H1 (cell line): ENCODE results near the gene CACNA1D. TPM values are rescaled to one million over a fixed set of nuclear protein-coding genes. Genes with fewer than 3 reads are reported as not detected.

Experiments
- CTCF ChIA-PET: fragments of 300-600 bp; sonication (Branson Sonifier 250); formaldehyde crosslinking; loops from one replicate; lab custom pipeline; 2021; ENCODE audit not compliant: partially characterized antibody; lab: Charles Lee
- POLR2A ChIA-PET: fragments of 300-600 bp; sonication (Branson Sonifier 250); formaldehyde crosslinking; loops from one replicate; lab custom pipeline; 2021; ENCODE audit warnings: inconsistent platforms; ENCODE audit not compliant: partially characterized antibody; lab: Charles Lee
- DNase-seq, 2 experiments: peaks; one replicate each; pipeline versions ENCODE4 v3.0.0 to v3.0.0-alpha.2; 2010 to 2022; ENCODE audit warnings: low spot score in 2 of 2, low read depth in 1 of 2, mixed read lengths in 1 of 2
- FAIRE-seq: peaks from 2 replicates; lab custom pipeline; 2011; peaks lifted over from hg19 to GRCh38; lab: Jason Lieb, UNC
- H2AFZ ChIP-seq: 2 replicates; pipeline ENCODE4 v1.8.1; 2012; ENCODE audit warnings: low read length, inconsistent platforms
- H2AK5ac ChIP-seq: 2 replicates; pipeline ENCODE4 v1.6.1; 2013; ENCODE audit warnings: low read depth, low read length
- H2BK120ac ChIP-seq: replicated peaks from 2 replicates; pipeline ENCODE3; 2013; ENCODE audit warnings: low read depth, low read length, inconsistent platforms
- H2BK12ac ChIP-seq: 2 replicates; pipeline ENCODE4 v1.6.1; 2013; ENCODE audit warnings: low read depth, low read length
- H2BK15ac ChIP-seq: 2 replicates; pipeline ENCODE4 v1.6.1; 2013; ENCODE audit warnings: low read length
- H2BK20ac ChIP-seq: 2 replicates; pipeline ENCODE4 v1.6.1; 2013; ENCODE audit warnings: low read length
- H2BK5ac ChIP-seq: 2 replicates; pipeline ENCODE4 v1.6.1; 2013; ENCODE audit warnings: low read depth, low read length
- H3K14ac ChIP-seq: 2 replicates; pipeline ENCODE4 v1.6.1; 2013; ENCODE audit warnings: inconsistent platforms; ENCODE audit not compliant: insufficient read length
- H3K18ac ChIP-seq: 2 replicates; pipeline ENCODE4 v1.6.1; 2013; ENCODE audit warnings: low read length; ENCODE audit errors: extremely low read depth
- H3K23ac ChIP-seq: 2 replicates; pipeline ENCODE4 v1.6.1; 2013; ENCODE audit warnings: inconsistent platforms; ENCODE audit not compliant: insufficient read length
- H3K23me2 ChIP-seq: 2 replicates; pipeline ENCODE4 v1.6.1; 2013; ENCODE audit warnings: low read depth, low read length
- H3K27ac ChIP-seq: 2 replicates; pipeline ENCODE4 v1.6.1; 2011; ENCODE audit warnings: low read depth, low read length, inconsistent platforms
- H3K27me3 ChIP-seq, 4 experiments: replicated peaks in 1 of 4; 1 replicate in 1 of 4; 2 replicates in 3 of 4; pipeline versions ENCODE4 v1.6.1 to v1.8.1; 2011 to 2013; ENCODE audit warnings: low read length in 3 of 4, mild to moderate bottlenecking in 3 of 4, inconsistent platforms in 2 of 4, mixed read lengths in 2 of 4, moderate library complexity in 1 of 4; ENCODE audit not compliant: control insufficient read depth in 3 of 4, insufficient read depth in 3 of 4; ENCODE audit errors: extremely low read depth in 1 of 4
- H3K36me3 ChIP-seq, 4 experiments: 2 replicates each; pipeline versions ENCODE4 v1.6.1 to v1.8.1; 2011 to 2013; ENCODE audit warnings: mild to moderate bottlenecking in 4 of 4, low read length in 3 of 4, moderate library complexity in 2 of 4, control low read depth in 1 of 4, inconsistent platforms in 1 of 4; ENCODE audit not compliant: insufficient read depth in 4 of 4, control insufficient read depth in 2 of 4
- H3K4ac ChIP-seq: replicated peaks from 2 replicates; pipeline ENCODE3; 2013; ENCODE audit warnings: low read length, low read depth, mixed read lengths, inconsistent platforms; ENCODE audit not compliant: insufficient read length
- H3K4me1 ChIP-seq, 4 experiments: replicated peaks in 1 of 4; 1 replicate in 1 of 4; 2 replicates in 3 of 4; pipeline versions ENCODE4 v1.6.1 to v1.8.1; 2011 to 2013; ENCODE audit warnings: low read length in 3 of 4, inconsistent platforms in 2 of 4, mixed read lengths in 1 of 4; ENCODE audit not compliant: insufficient read depth in 4 of 4, control insufficient read depth in 3 of 4
- H3K4me2 ChIP-seq, 2 experiments: 2 replicates each; pipeline versions ENCODE4 v1.6.1 to v1.8.1; 2011 to 2013; ENCODE audit warnings: low read depth in 2 of 2, low read length in 2 of 2, control low read depth in 1 of 2, inconsistent platforms in 1 of 2, mild to moderate bottlenecking in 1 of 2; ENCODE audit not compliant: insufficient read depth in 1 of 2
- H3K4me3 ChIP-seq, 4 experiments: fragments of 200-600, 300-600 bp in 1 of 4; sonication (generic), shearing (Covaris generic), sonication (Bioruptor Twin) in 1 of 4; 2 replicates each; pipeline versions ENCODE4 v1.5.1 to v1.8.1; 2011 to 2016; ENCODE audit warnings: low read length in 4 of 4, low read depth in 3 of 4, control low read depth in 2 of 4, inconsistent platforms in 2 of 4, mild to moderate bottlenecking in 2 of 4, mixed read lengths in 1 of 4, moderate library complexity in 1 of 4; ENCODE audit not compliant: insufficient read depth in 2 of 4; ENCODE audit errors: extremely low read depth in 1 of 4
- H3K56ac ChIP-seq: replicated peaks from 2 replicates; pipeline ENCODE3; 2013; ENCODE audit warnings: low read depth, mild to moderate bottlenecking, mixed read lengths, low read length, inconsistent platforms; ENCODE audit not compliant: insufficient read length
- H3K79me1 ChIP-seq: 2 replicates; pipeline ENCODE4 v1.6.1; 2013; ENCODE audit warnings: low read depth, low read length, control low read depth
- H3K79me2 ChIP-seq, 2 experiments: 2 replicates each; pipeline versions ENCODE4 v1.6.1 to v1.8.1; 2012 to 2013; ENCODE audit warnings: low read length in 2 of 2, mild to moderate bottlenecking in 2 of 2, inconsistent platforms in 1 of 2; ENCODE audit not compliant: insufficient read depth in 2 of 2, control insufficient read depth in 1 of 2
- H3K9ac ChIP-seq, 4 experiments: replicated peaks in 1 of 4; 1 replicate in 1 of 4; 2 replicates in 3 of 4; pipeline versions ENCODE4 v1.6.1 to v1.8.1; 2011 to 2013; ENCODE audit warnings: low read depth in 3 of 4, low read length in 3 of 4, control low read depth in 2 of 4, mild to moderate bottlenecking in 2 of 4, moderate library complexity in 2 of 4, inconsistent platforms in 1 of 4; ENCODE audit errors: extremely low read depth in 1 of 4
- H3K9me3 ChIP-seq, 2 experiments: 2 replicates each; pipeline versions ENCODE4 v1.6.1 to v1.8.1; 2012 to 2013; ENCODE audit warnings: mild to moderate bottlenecking in 2 of 2, moderate library complexity in 2 of 2, control low read depth in 1 of 2, inconsistent platforms in 1 of 2, low read depth in 1 of 2, low read length in 1 of 2, mixed read lengths in 1 of 2; ENCODE audit not compliant: insufficient read depth in 2 of 2
- H4K20me1 ChIP-seq, 2 experiments: replicated peaks in 1 of 2; 2 replicates each; pipeline versions ENCODE3 to v1.8.1; 2011 to 2013; ENCODE audit warnings: inconsistent platforms in 2 of 2, low read length in 2 of 2, mild to moderate bottlenecking in 1 of 2; ENCODE audit not compliant: insufficient read depth in 2 of 2, control insufficient read depth in 1 of 2
- H4K5ac ChIP-seq: 2 replicates; pipeline ENCODE4 v1.6.1; 2013; ENCODE audit warnings: low read length, low read depth, mixed read lengths, inconsistent platforms; ENCODE audit not compliant: insufficient read length
- H4K8ac ChIP-seq: 2 replicates; pipeline ENCODE4 v1.8.0; 2013; ENCODE audit warnings: mild to moderate bottlenecking, moderate library complexity, low read length, inconsistent platforms; ENCODE audit not compliant: insufficient read depth; ENCODE audit errors: extremely low read depth
- H4K91ac ChIP-seq: replicated peaks from 2 replicates; pipeline ENCODE3; 2013; ENCODE audit warnings: low read length, mixed read lengths, inconsistent platforms; ENCODE audit not compliant: insufficient read length
- BRCA1 ChIP-seq: IDR thresholded peaks from 2 replicates; pipeline ENCODE4 v1.6.1; 2012; ENCODE audit warnings: low read depth, low read length, improper control_type of control experiment
- CBX8 ChIP-seq: fragments of 300-800, 300-1000 bp; sonication (generic); IDR thresholded peaks from 2 replicates; pipeline ENCODE4 v1.7.1; 2016; ENCODE audit warnings: low read depth, low read length, borderline replicate concordance
- CHD2 ChIP-seq: IDR thresholded peaks from 2 replicates; pipeline ENCODE4 v1.6.1; 2012; ENCODE audit warnings: low read length, improper control_type of control experiment
- GTF2F1 ChIP-seq: IDR thresholded peaks from 2 replicates; pipeline ENCODE4 v1.6.1; 2012; ENCODE audit warnings: low read depth, low read length, improper control_type of control experiment, borderline replicate concordance
- HDAC2 ChIP-seq, 2 experiments: fragments of 300-600 bp in 1 of 2; sonication (generic) in 1 of 2; IDR thresholded peaks; 2 replicates each; pipeline ENCODE4 v1.6.1; 2011 to 2012; ENCODE audit warnings: low read depth in 2 of 2, low read length in 2 of 2, mild to moderate bottlenecking in 2 of 2, moderate library complexity in 2 of 2, borderline replicate concordance in 1 of 2, inconsistent platforms in 1 of 2
- KDM4A ChIP-seq: IDR thresholded peaks from one replicate; pipeline ENCODE4 v1.7.1; 2012; ENCODE audit warnings: low read depth, mild to moderate bottlenecking, moderate library complexity, low read length, inconsistent platforms; ENCODE audit not compliant: severe bottlenecking
- MAFK ChIP-seq: IDR thresholded peaks from 2 replicates; pipeline ENCODE4 v1.6.1; 2012; ENCODE audit warnings: low read depth, mild to moderate bottlenecking, improper control_type of control experiment, low read length
- RXRA ChIP-seq: IDR thresholded peaks from 2 replicates; pipeline ENCODE4 v1.6.1; 2011; ENCODE audit warnings: low read depth, mild to moderate bottlenecking, low read length, moderate library complexity; ENCODE audit not compliant: insufficient read depth
- SP1 ChIP-seq: IDR thresholded peaks from 2 replicates; pipeline ENCODE4 v1.6.1; 2011; ENCODE audit warnings: low read depth, low read length
- SP2 ChIP-seq: IDR thresholded peaks from 2 replicates; pipeline ENCODE4 v1.6.1; 2012; ENCODE audit warnings: mild to moderate bottlenecking, low read length, inconsistent platforms
- SRF ChIP-seq: IDR thresholded peaks from 2 replicates; pipeline ENCODE4 v1.6.1; 2011; ENCODE audit warnings: mild to moderate bottlenecking, low read depth, low read length, moderate library complexity
- SUZ12 ChIP-seq: fragments of 200-600 bp; sonication (generic); IDR thresholded peaks from 2 replicates; pipeline ENCODE4 v1.6.1; 2012; ENCODE audit warnings: mild to moderate bottlenecking, inconsistent platforms, low read length, moderate library complexity, mixed read lengths
- TBP ChIP-seq: IDR thresholded peaks from 2 replicates; pipeline ENCODE4 v1.6.1; 2011; ENCODE audit warnings: low read depth, low read length, improper control_type of control experiment
- YY1 ChIP-seq: IDR thresholded peaks from 2 replicates; pipeline ENCODE4 v1.6.1; 2011; ENCODE audit warnings: low read depth, mild to moderate bottlenecking, low read length
- WGBS, 2 experiments: shearing (Covaris generic) in 1 of 2; methylation state at CpG; one replicate each; pipeline versions ENCODE4 v1.1.6 to v1.1.7; 2013 to 2015; ENCODE audit warnings: low lambda C conversion rate in 2 of 2, mixed read lengths in 2 of 2, inconsistent platforms in 1 of 2, low coverage in 1 of 2, missing lambda C conversion rate in 1 of 2; ENCODE audit not compliant: insufficient replicate concordance in 2 of 2, insufficient coverage in 1 of 2, insufficient read length in 1 of 2; ENCODE audit errors: extremely low coverage in 1 of 2, missing lambda C conversion rate in 1 of 2; 5-methylcytosine and 5-hydroxymethylcytosine counted together
- polyA plus RNA-seq, 7 experiments: library from polyadenylated mRNA; depleted of rRNA in 3 of 7; stranded (reverse) in 5 of 7; unstranded in 2 of 7; fragments of >200 nt in 5 of 7; fragments of 200-250 nt in 2 of 7; gene quantifications; 1 replicate in 5 of 7; 2 replicates in 1 of 7; 4 replicates in 1 of 7; pipeline versions ENCODE4 v1.2.1 to v1.2.3, GENCODE V29; 2011 to 2013; ENCODE audit warnings: missing spikeins in 2 of 7, mixed read lengths in 2 of 7
- total RNA-seq: library from RNA; stranded (reverse); fragmentation: NEBNext Ultra II Directional; extraction: Animal tissue kit (Norgen Biotek cat#: 25700); gene quantifications from 2 replicates; pipeline ENCODE4 v1.2.1, GENCODE V29; 2021

The CACNA1D gene
- total and polyA plus RNA-seq, 2 of the 8 experiments (the other 6 are each of a cell fraction or from before 2014, with no cell fraction given), result 2.0 to 2.9 TPM

DNA sequence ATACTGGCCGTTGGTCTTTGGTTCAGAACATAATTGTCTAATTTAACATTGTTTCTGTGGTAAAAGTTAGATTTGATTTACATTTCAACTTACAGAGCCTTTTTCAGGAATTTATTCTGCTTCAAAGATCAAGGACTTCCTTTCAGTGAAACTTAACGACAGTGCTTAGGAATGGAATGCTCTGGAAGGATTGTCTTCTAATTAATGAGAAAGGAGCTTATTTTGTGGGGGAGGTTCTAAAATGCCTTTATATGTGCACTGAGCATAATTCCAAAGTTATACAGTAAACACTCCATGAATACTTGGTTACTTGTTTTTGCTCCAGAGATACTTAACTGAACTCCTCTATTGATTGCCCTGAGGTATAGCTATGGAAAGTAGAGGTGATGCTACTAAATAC, 75.7 kb downstream of the CACNA1D start:
- Histone ChIP-seq H4K5ac (no peak overlapping the region), H3K4me2 (no peak overlapping the region), H3K4ac (no peak overlapping the region), H2BK120ac (no peak overlapping the region), H3K4me1 (peaks cover 0 to 2% (median 0%) of the 10 kb centered on the region in 4 experiments; a peak in 1 of 7 replicates), H3K23ac (no peak overlapping the region), H3K27ac (no peak overlapping the region), H2AFZ (no peak overlapping the region), H3K36me3 (no peaks in the 10 kb centered on the region), H3K18ac (no peak overlapping the region), H3K9ac (no peak overlapping the region), H2BK20ac (no peak overlapping the region), H4K8ac (no peak overlapping the region), H3K4me3 (no peak overlapping the region), H2BK5ac (no peak overlapping the region), H3K56ac (no peak overlapping the region), H4K91ac (no peak overlapping the region), H3K79me1 (no peaks in the 10 kb centered on the region), H4K20me1 (no peaks in the 10 kb centered on the region)
- FAIRE-seq, result no peak
- TF ChIP-seq SUZ12 (no peak), SP2 (no peak), YY1 (no peak), RXRA (no peak), CHD2 (no peak), KDM4A (no peak), SRF (no peak), GTF2F1 (no peak), TBP (no peak), BRCA1 (no peak), CBX8 (no peak), SP1 (no peak), MAFK (no peak), HDAC2 (IDR thresholded peaks at IDR 0.05; ENCODE audit: borderline replicate concordance in 1 of 2, low read depth in 2 of 2, low read length in 2 of 2) (no peak)
- TF ChIP-seq, all 59 proteins: peak for 0
- no peak overlapping the region for H2BK12ac ChIP-seq
- no peak overlapping the region for H3K14ac ChIP-seq
- ChIA-PET POLR2A (interaction anchor here (0.9 to 1.5 kb wide), 2 partner anchors 194 to 198 kb away, joined by 3 to 4 read pairs; no protein-coding TSS in a partner anchor), CTCF (interaction anchor here (0.6 to 2.0 kb wide), 6 partner anchors 8 to 99 kb away, joined by 3 to 5 read pairs (median 4); no protein-coding TSS in a partner anchor)
- no peak overlapping the region for H2AK5ac ChIP-seq
- DNase-seq, result no peak
- no peak overlapping the region for H2BK15ac ChIP-seq
- H3K27me3 ChIP-seq, result no peaks in the 10 kb centered on the region
- H3K23me2 ChIP-seq, result no peaks in the 10 kb centered on the region
- 78% methylated on average over 2 of the region's 2 CpGs; no CpG with 5 or more reads in 1 of the 2 experiments for WGBS, 2 experiments
- no peaks in the 10 kb centered on the region for H3K9me3 ChIP-seq
- H3K79me2 ChIP-seq, result no peaks in the 10 kb centered on the region
